Neuron (in vitro differentiated cells): ENCODE measurements around the gene APAF1.

Experiments
- H2AFZ ChIP-seq: one replicate; pipeline ENCODE4 v1.6.1; 2013; ENCODE audit warnings: low read depth, mild to moderate bottlenecking, inconsistent platforms, low read length, moderate library complexity
- H3K27me3 ChIP-seq: one replicate; pipeline ENCODE4 v1.6.1; 2013; ENCODE audit warnings: low read length; ENCODE audit not compliant: insufficient read depth
- H3K36me3 ChIP-seq: one replicate; pipeline ENCODE4 v1.6.1; 2013; ENCODE audit warnings: low read length; ENCODE audit not compliant: insufficient read depth
- H3K4me1 ChIP-seq: one replicate; pipeline ENCODE4 v1.6.1; 2013; ENCODE audit warnings: low read length; ENCODE audit not compliant: insufficient read depth
- H3K4me3 ChIP-seq: 2 replicates; pipeline ENCODE4 v1.5.1; 2013; ENCODE audit warnings: mild to moderate bottlenecking, low read length, moderate library complexity
- H3K9me3 ChIP-seq: one replicate; pipeline ENCODE4 v1.6.1; 2013; ENCODE audit warnings: low read length

The APAF1 gene

DNA sequence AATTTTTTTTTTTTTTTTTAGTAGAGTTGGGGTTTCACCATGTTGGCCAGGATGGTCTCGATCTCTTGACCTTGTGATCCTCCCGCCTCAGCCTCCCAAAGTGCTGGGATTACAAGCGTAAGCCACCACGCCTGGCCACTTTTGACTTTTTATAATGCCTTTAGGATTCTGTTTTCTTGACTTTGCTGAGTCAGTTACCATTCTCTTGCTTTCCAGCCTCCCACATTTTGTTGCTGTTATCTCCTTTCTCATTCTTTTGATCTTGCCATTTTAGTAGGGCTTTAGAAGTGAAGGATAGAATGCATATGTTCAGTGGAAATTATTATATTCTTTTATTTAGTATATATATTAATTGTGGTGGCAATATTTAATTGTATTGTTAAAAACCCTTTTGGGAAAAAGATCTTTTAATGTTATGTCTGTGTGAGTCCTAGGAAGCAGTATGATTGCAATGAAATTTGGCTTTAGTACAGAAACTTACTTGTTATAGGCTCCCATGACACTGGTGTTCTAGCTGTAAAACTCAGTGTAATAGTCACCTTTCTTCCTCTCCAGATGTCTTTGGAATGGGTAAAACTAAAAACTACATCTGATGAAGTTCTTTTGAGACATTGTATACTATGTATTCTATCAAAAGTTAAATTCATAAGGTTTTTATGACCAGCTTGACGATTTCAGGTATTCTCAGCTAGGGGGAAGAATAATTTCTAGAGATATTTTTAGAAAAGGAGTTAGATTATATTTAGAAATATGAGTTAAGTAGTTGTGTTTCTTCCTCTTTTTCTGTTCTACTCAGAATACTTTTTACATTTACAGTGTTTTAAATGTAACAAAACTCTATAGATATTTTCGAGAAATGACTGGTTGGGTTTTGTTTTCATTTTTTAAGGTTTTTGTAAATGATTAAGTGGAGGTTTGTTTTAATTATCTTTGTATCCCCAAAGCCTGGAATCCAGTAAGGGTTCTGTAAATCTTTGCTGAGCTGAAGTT lies 74.7 kb downstream of the APAF1 start:
- Histone ChIP-seq H2AFZ (no peak overlapping the region), H3K4me3 (no peak overlapping the region), H3K27me3 (no peaks in the 10 kb centered on the region), H3K4me1 (no peaks in the 10 kb centered on the region), H3K36me3 (peaks cover 51% of the 10 kb centered on the region), H3K9me3 (no peaks in the 10 kb centered on the region)

DNA sequence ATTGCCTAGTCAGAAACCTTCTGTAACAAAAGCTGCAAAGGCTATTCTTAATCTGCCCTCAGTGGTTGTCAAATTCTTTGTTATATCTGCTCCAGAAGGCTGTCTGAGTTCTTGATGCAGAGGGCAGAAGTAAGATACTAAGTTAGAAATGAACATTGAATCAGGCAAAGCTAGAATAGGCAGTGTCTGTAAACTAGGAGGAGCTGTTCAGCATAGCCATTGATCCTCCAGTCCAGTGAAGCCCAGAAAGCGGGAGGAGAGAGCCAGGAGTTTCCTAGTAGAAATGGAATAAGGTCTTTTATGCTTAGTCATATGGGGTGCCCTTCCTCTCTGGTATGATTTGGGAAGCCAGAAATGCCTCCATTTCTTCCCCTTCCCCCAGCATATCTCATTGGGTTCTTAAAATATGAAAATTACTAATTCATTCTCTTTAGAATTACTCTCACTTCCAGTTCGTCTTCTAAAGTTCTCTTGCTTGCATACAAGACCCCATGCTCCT lies 76.2 kb downstream of the APAF1 start:
- H3K27me3 ChIP-seq = no peaks in the 10 kb centered on the region
- H2AFZ ChIP-seq = no peak overlapping the region
- H3K9me3 ChIP-seq = no peaks in the 10 kb centered on the region
- H3K36me3 ChIP-seq = peaks cover 39% of the 10 kb centered on the region
- H3K4me3 ChIP-seq = no peak overlapping the region
- peaks cover 10% of the 10 kb centered on the region for H3K4me1 ChIP-seq

DNA sequence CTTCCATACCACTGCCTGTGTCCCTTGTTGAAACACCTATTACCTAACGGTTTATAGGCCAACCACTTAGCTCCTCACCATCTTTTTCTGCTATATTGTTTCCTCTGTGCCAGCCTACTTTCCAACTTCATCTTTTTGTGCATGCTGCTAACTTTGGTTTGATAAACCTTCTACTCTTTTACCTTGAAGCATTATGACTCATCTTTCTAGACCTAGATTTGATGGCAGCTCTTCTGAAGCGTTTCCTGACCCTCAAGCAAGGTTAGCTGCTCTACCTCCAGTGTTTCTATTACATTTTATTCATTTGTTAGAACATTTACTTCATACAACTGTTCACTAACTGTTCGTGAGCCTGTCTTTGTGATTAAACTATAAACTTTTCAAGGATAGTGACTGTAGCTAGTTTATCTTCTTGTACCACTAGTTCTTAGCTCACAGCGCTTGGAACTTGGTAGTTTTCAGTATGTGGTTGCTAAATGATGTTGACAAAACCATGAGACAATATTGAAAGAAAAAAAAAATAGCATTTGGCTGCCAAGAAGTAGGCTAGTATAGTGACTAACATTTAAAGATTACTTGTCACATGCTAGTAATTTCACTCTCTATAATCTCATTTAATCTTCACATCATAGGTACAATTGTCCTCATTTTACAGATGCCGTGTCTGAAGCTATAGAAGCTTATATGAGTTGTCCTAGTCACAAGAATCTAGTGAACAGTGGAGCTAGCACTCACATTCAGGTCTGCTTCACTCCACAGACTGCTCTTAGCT lies 79.5 kb downstream of the APAF1 start:
- peaks cover 10% of the 10 kb centered on the region for H3K4me1 ChIP-seq
- H3K27me3 ChIP-seq = no peaks in the 10 kb centered on the region
- H3K4me3 ChIP-seq = no peak overlapping the region
- H3K9me3 ChIP-seq = no peaks in the 10 kb centered on the region
- peaks cover 44% of the 10 kb centered on the region for H3K36me3 ChIP-seq
- H2AFZ ChIP-seq = no peak overlapping the region

- Histone ChIP-seq H3K36me3 (peaks cover 55% of the 10 kb centered on the region), H2AFZ (no peak overlapping the region), H3K4me3 (no peak overlapping the region), H3K9me3 (no peaks in the 10 kb centered on the region), H3K27me3 (no peaks in the 10 kb centered on the region), H3K4me1 (peaks cover 10% of the 10 kb centered on the region)
These were observed 80.6 kb downstream of the APAF1 start for GRCh38 chr12:98725476-98726247.

DNA sequence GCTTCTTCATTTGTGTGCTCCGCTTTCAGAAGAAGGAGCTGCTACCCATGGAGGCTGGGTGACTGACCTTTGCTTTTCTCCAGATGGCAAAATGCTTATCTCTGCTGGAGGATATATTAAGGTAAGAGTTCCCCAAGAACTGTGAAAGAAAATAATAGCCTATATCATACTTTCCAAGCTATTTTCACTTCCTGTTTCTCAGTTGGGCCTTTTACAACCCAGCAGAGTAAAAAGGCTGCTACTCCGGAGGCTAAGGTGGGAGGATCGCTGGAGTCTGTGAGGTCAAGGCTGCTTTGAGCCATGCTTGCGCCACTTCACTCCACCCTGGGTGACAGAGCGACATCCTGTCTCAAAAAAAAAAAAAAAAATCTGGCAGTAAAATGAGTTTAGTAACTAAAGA lies 82.1 kb downstream of the APAF1 start:
- Histone ChIP-seq H3K4me1 (peaks cover 10% of the 10 kb centered on the region), H3K4me3 (no peak overlapping the region), H2AFZ (no peak overlapping the region), H3K9me3 (no peaks in the 10 kb centered on the region), H3K36me3 (peaks cover 61% of the 10 kb centered on the region), H3K27me3 (no peaks in the 10 kb centered on the region)

DNA sequence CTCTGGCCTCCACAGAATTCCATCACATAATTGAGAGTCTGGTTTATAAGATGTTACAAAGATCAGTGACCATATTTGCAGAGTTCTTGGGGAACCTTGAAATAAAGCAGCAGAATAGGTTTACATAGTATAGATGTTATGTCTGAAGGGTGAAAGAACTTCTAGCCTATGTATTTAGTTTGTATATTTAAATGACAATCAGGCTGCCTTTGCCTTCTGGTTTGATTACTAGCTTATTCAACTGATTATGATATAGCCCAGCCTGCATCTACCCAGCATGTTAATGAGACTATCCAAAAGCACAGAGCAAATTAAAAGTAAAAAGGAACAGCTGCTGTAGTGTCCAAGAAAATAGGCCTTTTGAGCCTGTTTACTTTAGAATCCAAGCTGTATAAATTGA lies 85.3 kb downstream of the APAF1 start:
- Histone ChIP-seq H3K9me3 (no peaks in the 10 kb centered on the region), H3K36me3 (peaks cover 57% of the 10 kb centered on the region), H3K4me3 (no peak overlapping the region), H3K4me1 (peaks cover 4% of the 10 kb centered on the region), H3K27me3 (no peaks in the 10 kb centered on the region), H2AFZ (no peak overlapping the region)

- Histone ChIP-seq H3K36me3 (peaks cover 51% of the 10 kb centered on the region), H3K9me3 (no peaks in the 10 kb centered on the region), H3K4me1 (no peaks in the 10 kb centered on the region), H2AFZ (no peak overlapping the region), H3K27me3 (no peaks in the 10 kb centered on the region), H3K4me3 (no peak overlapping the region)
These were observed 88.7 kb downstream of the APAF1 start for GRCh38 chr12:98733667-98734350.

DNA sequence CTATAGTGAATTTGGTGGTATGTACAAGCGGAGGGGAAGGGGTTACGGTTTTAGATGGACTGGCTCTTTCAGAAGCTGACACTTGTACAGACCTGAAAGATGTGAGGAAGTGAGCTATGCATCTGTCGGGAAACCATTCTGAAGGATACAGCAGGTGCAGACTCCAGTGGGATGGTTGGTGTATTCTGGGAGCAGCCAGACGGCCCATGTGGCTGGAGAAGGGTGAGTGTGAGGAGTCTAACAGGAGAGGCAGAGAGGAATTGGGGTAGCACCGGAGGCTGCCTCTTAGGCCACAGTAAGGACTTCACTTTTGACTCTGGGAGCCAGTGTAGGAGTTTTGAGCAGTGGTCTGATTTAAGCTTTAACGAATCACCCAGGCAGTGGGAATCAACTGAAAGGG lies 90.7 kb downstream of the APAF1 start:
- no peak overlapping the region for H3K4me3 ChIP-seq
- peaks cover 31% of the 10 kb centered on the region for H3K36me3 ChIP-seq

GRCh38 chr12:98736352-98737321 lies 91.5 kb downstream of the APAF1 start:
- H3K9me3 ChIP-seq = no peaks in the 10 kb centered on the region
- peaks cover 24% of the 10 kb centered on the region for H3K36me3 ChIP-seq
- no peak overlapping the region for H2AFZ ChIP-seq
- no peaks in the 10 kb centered on the region for H3K27me3 ChIP-seq
- peaks cover 5% of the 10 kb centered on the region for H3K4me1 ChIP-seq
- H3K4me3 ChIP-seq = no peak overlapping the region

More for the DNA sequence above, 90.7 kb downstream of the APAF1 start:
- H3K9me3 ChIP-seq = no peaks in the 10 kb centered on the region
- no peak overlapping the region for H2AFZ ChIP-seq
- H3K4me1 ChIP-seq = no peaks in the 10 kb centered on the region
- H3K27me3 ChIP-seq = no peaks in the 10 kb centered on the region

GRCh38 chr12:98737322-98737712 lies 92.2 kb downstream of the APAF1 start:
- H3K9me3 ChIP-seq = no peaks in the 10 kb centered on the region
- no peaks in the 10 kb centered on the region for H3K27me3 ChIP-seq
- H2AFZ ChIP-seq = no peak overlapping the region
- H3K4me3 ChIP-seq = no peak overlapping the region
- H3K36me3 ChIP-seq = peaks cover 19% of the 10 kb centered on the region
- peaks cover 11% of the 10 kb centered on the region for H3K4me1 ChIP-seq

GRCh38 chr12:98738002-98738401 lies 92.9 kb downstream of the APAF1 start:
- no peak overlapping the region for H2AFZ ChIP-seq
- H3K4me3 ChIP-seq = no peak overlapping the region
- peaks cover 15% of the 10 kb centered on the region for H3K4me1 ChIP-seq
- peaks cover 18% of the 10 kb centered on the region for H3K36me3 ChIP-seq
- no peaks in the 10 kb centered on the region for H3K9me3 ChIP-seq
- H3K27me3 ChIP-seq = no peaks in the 10 kb centered on the region
